ENCODE results near the gene KCNQ2. TPM values are rescaled to one million over a fixed set of nuclear protein-coding genes. Genes with fewer than 3 reads are reported as not detected.
A peak's percentile ranks its signal among the peaks of the same experiment; 100 is the strongest.

KCNQ2 gene
- polyA plus RNA-seq, 3 donors from 2014 or later: 0.73 TPM; not detected in 2

GRCh38 chr20:63409834-63410435, 62.5 kb downstream of the KCNQ2 start:
- no peak overlapping the region for H3K4me3 Mint-ChIP-seq
- no peaks in the 10 kb centered on the region for H3K4me1 Mint-ChIP-seq
- no peaks in the 10 kb centered on the region for H3K9me3 Mint-ChIP-seq
- H3K27ac Mint-ChIP-seq: no peak overlapping the region
- no peak for DNase-seq
- H3K36me3 Mint-ChIP-seq: no peaks in the 10 kb centered on the region
- H3K27me3 Mint-ChIP-seq (ENCODE audit: low read depth in 3 of 3): peaks cover 0 to 2% (median 0%) of the 10 kb centered on the region in 3 donors

- peaks cover 0 to 2% (median 0%) of the 10 kb centered on the region in 3 donors for H3K27me3 Mint-ChIP-seq (ENCODE audit: low read depth in 3 of 3)
- DNase-seq: no peak
- no peaks in the 10 kb centered on the region for H3K36me3 Mint-ChIP-seq
- no peak overlapping the region for H3K4me3 Mint-ChIP-seq
- H3K4me1 Mint-ChIP-seq: no peaks in the 10 kb centered on the region
- no peaks in the 10 kb centered on the region for H3K9me3 Mint-ChIP-seq
- peak overlapping the region in 1 of 6 donors; percentile 46 for H3K27ac Mint-ChIP-seq
These were observed 63.2 kb downstream of the KCNQ2 start for GRCh38 chr20:63409066-63409833.

GRCh38 chr20:63408684-63409046, 63.8 kb downstream of the KCNQ2 start:
- Mint-ChIP-seq H3K9me3 (no peaks in the 10 kb centered on the region), H3K4me3 (no peak overlapping the region)

DNA sequence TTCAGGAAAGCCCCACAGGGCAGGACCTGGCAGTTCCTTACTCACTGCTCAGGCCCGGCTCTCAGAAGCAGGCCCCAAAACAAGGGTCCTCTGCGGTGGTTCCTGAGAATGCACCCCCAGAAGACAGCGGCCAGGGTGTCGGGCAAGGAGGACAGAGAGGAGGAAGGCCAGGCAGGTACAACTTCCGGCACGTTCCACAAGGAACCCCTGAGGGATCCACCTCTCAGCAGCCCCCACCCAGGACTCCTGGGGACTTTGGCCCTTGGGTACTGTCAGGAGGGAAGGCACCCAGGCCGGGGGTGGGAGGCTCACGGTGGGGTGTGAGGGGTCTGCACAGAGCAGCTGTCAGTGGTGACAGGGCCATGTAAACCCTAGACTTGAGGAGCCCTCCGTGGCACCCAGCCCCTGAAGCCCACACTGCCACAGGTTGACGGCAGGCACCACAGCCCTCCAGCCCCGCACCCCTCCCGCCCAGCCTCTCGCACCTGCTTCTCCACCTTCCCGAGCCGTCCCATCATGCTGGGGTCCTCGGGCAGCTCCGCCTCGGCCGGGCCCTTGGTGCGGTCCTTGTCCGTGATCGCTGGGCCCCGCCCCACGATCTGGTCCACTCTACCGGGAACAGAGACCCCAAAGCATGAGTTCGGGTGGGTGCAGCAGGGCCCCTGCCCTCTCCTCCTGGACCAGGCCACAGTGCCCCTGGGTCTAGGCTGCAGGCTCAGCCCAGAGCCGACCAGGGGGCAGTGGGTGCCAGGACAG, 64.3 kb downstream of the KCNQ2 start:
- no peak for DNase-seq
- Mint-ChIP-seq H3K9me3 (no peaks in the 10 kb centered on the region), H3K4me1 (no peaks in the 10 kb centered on the region), H3K4me3 (no peak overlapping the region), H3K27me3 (ENCODE audit: low read depth in 3 of 3) (peaks cover 0 to 2% (median 0%) of the 10 kb centered on the region in 3 donors), H3K27ac (no peak overlapping the region), H3K36me3 (no peaks in the 10 kb centered on the region)

More at GRCh38 chr20:63408684-63409046, 63.8 kb downstream of the KCNQ2 start:
- Mint-ChIP-seq H3K4me1 (no peaks in the 10 kb centered on the region), H3K36me3 (no peaks in the 10 kb centered on the region), H3K27ac (peak overlapping the region in 1 of 6 donors; percentile 46), H3K27me3 (ENCODE audit: low read depth in 3 of 3) (peaks cover 0 to 2% (median 0%) of the 10 kb centered on the region in 3 donors)
- DNase-seq: no peak

DNA sequence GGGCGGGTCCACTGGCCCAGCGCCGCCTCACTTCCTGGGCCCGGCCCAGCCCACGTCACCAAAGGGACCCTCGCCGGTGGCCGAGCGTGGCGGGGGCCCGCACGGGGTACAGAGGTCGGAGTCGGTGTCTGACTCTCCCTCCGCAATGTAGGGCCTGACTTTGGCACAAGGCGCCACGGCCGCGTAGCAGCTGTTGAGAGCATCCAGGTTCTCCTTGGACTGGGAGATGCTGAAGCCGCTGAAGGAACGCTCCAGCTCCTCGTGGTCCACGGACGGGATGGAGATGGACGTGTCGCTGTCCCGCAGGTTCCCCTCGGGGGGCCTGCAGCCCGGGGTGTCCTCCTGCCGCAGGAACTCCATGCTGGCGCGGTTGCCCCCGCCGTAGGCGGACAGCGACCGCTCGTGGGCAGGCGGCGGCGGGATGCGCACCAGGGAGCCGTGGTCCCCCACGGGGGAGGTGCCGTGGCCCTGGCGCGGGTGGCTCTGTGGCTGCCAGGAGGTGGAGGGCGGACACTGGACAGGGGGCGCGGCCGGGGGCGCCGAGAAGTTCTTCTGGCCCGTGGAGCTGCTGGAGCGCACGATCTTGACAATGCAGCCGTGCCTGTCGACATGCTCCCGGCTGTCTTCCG, 65.7 kb downstream of the KCNQ2 start:
- Mint-ChIP-seq H3K4me1 (no peaks in the 10 kb centered on the region), H3K4me3 (no peak overlapping the region), H3K9me3 (no peaks in the 10 kb centered on the region), H3K36me3 (no peaks in the 10 kb centered on the region), H3K27me3 (ENCODE audit: low read depth in 3 of 3) (peaks cover 0 to 2% (median 0%) of the 10 kb centered on the region in 3 donors), H3K27ac (no peak overlapping the region)
- no peak for DNase-seq

DNA sequence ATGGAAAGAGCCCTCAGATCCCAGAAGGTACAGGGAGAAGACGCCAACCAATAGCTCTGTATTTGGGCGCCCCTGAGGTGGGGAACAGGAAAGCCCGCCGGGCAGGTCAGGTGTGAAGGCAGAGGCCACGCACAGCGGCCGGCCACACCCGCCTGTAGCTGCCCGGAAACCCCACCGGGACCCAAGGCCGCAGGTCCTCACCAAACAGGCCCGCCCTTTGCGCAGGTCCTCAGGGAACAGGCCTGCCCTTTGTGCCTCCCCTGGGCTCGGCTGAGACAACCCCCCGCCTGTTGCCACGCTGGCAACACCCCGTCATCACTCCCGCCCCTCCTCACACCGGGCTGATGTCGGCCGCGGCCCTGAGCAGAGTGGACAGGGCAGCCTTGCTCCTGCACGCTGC, 66.4 kb downstream of the KCNQ2 start:
- DNase-seq: no peak
- H3K27ac Mint-ChIP-seq: no peak overlapping the region
- H3K4me3 Mint-ChIP-seq: no peak overlapping the region
- peaks cover 0 to 2% (median 0%) of the 10 kb centered on the region in 3 donors for H3K27me3 Mint-ChIP-seq (ENCODE audit: low read depth in 3 of 3)
- H3K9me3 Mint-ChIP-seq: no peaks in the 10 kb centered on the region
- H3K4me1 Mint-ChIP-seq: no peaks in the 10 kb centered on the region
- no peaks in the 10 kb centered on the region for H3K36me3 Mint-ChIP-seq

DNA sequence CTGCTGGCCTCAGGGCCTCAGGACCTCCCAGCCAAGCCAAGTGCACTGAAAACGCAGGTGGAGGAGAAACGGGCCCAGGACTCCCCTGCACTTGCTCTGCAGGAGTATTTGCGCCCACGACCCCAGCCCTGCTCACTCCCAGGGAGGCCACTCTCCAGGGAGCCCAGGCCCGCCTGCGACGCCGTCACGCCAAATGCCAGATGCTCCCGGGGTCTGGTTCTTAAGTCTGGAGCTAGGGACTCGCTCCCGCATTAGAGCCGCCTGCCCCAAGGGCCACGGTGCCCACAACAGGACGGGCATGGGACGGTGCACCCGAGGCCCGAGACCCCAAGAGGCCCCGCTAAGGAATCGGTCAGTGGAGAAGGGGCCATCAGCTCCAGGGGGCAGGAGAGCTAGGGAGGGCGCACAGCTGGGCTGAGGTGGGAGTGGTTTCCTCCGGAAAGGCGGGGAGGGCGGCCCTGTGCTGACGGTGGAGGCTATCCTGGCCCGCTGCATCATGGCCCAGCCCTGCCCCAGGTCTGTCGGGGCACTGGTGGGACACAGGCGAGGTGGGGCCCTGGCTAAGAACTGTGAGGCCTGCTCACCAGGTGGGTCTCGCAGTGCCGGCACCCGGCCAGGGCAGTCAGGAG, 67.2 kb downstream of the KCNQ2 start:
- no peaks in the 10 kb centered on the region for H3K36me3 Mint-ChIP-seq
- no peaks in the 10 kb centered on the region for H3K9me3 Mint-ChIP-seq
- no peak overlapping the region for H3K4me3 Mint-ChIP-seq
- H3K27me3 Mint-ChIP-seq (ENCODE audit: low read depth in 3 of 3): peaks cover 0 to 2% (median 0%) of the 10 kb centered on the region in 3 donors
- no peak overlapping the region for H3K27ac Mint-ChIP-seq
- no peak for DNase-seq
- H3K4me1 Mint-ChIP-seq: no peaks in the 10 kb centered on the region

DNA sequence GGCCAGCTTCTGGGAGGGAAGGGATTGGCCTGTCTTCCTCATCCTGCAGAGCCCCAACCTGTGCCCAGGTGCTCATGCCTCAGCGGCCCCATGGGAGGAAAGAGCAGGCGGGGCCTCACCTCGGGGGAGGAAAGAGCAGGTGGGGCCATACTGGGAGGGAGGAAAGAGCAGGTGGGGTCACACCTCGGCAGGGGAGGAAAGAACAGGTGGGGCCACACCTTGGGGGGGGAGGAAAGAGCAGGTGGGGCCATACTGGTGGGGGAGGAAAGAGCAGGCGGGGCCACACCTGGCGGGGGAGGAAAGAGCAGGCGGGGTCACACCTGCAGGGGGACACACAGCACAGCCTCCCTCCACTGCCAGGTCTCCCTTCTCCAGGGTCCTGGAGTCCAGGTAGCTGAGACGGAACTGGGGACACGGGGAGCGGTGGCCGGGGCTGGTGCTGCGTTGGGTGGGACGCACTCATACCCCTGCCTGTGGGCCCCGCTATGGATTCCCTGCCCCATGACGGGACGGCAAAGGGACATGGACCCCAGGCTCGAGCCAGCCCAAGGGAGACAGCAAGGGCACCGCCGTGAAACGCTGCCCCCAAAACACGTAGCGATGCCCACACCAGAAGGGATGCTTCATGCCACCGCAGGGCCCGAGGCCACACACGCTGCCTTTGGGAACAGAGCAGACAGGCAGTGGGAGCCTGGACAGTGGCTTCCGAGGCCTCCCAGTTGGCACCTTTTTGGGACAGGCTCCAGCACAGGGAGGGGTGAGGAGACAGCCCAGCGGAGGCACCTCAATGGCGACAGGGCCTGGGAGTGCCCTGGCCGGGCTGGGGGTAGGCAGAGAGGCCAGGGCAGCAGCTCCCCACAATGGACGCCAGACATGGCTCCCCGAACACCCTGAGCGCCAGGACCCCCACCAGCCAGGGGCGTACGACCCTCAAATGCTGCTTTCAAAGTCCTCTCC, 68.0 kb downstream of the KCNQ2 start:
- Mint-ChIP-seq H3K36me3 (no peaks in the 10 kb centered on the region), H3K4me1 (no peaks in the 10 kb centered on the region), H3K27ac (no peak overlapping the region), H3K27me3 (ENCODE audit: low read depth in 3 of 3) (peaks cover 0 to 3% (median 0%) of the 10 kb centered on the region in 3 donors), H3K9me3 (no peaks in the 10 kb centered on the region), H3K4me3 (no peak overlapping the region)
- no peak for DNase-seq

DNA sequence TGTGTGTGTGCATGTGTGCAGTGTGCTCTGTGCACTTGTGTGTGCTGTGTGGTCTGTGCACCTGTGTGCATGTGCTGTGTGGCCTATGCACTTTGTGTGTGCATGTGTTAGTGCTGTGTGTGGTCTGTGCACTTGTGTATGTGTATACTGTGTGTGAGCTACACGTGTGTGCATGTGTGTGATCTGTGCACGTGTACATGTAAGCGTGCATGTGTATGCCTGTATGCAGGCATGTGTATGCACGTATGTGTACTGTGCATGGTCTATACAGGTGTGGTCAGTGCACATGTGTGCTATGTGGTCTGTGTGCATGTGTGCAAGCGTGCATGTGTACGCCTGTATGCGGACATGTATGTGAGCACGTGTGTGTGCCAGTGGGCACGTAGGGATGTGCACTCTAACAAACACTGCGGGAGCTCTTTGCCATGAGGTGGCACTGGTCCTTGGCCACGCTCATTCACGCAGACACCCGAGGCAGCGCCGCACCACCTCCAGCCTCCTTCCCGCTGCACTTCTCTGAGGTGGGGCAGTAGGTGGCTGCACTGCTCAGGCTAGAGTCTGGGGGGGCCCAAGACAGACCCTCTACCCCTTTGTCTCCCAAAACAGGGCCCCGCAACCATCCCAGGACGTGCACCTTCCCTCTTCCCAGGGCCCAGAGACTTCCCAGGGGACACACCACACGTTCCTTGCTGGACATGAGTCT, 68.9 kb downstream of the KCNQ2 start:
- H3K4me1 Mint-ChIP-seq: no peaks in the 10 kb centered on the region
- no peak overlapping the region for H3K27ac Mint-ChIP-seq
- no peaks in the 10 kb centered on the region for H3K9me3 Mint-ChIP-seq
- H3K27me3 Mint-ChIP-seq (ENCODE audit: low read depth in 3 of 3): peaks cover 0 to 2% (median 0%) of the 10 kb centered on the region in 3 donors
- DNase-seq: no peak
- H3K36me3 Mint-ChIP-seq: no peaks in the 10 kb centered on the region
- H3K4me3 Mint-ChIP-seq: no peak overlapping the region

- Mint-ChIP-seq H3K36me3 (no peaks in the 10 kb centered on the region), H3K9me3 (no peaks in the 10 kb centered on the region), H3K27me3 (ENCODE audit: low read depth in 3 of 3) (peaks cover 0 to 2% (median 0%) of the 10 kb centered on the region in 3 donors), H3K27ac (no peak overlapping the region), H3K4me1 (no peaks in the 10 kb centered on the region), H3K4me3 (no peak overlapping the region)
- no peak for DNase-seq
These were observed 69.6 kb downstream of the KCNQ2 start for GRCh38 chr20:63402860-63403220.

DNA sequence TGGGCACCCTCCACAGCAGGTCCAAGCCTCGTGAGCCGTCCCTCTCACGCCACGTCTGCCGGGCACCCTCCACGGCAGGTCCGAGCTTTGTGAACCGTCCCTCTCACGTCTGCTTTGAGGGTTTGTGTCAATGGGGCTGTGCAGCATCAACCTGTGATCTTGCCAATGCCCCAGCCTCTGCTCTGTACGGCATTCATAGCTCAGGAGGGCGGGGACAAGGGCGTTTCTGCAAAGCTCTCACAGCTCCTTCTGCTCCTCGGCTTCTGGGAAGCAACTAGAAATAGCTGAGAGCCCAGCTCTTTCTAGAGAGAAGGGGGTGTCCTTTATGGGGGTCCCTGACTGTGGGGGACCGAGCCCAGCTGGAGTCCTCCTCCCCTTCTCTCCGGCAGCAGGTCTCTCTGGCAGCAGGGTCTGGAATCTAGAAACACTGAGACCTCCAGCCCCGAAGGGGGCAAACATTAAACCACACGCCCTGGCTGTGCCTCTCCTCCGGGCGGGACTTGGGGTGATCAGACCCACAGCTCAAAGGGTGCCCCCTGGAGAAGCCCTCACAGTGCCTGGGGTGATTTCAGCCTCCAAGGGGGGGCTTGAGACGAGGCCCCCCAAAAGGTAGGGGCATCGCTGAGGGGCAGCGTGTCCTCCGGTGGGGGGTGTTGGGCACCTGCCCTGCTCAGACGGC, 70.1 kb downstream of the KCNQ2 start:
- no peak for DNase-seq
- peaks cover 0 to 2% (median 0%) of the 10 kb centered on the region in 3 donors for H3K27me3 Mint-ChIP-seq (ENCODE audit: low read depth in 3 of 3)
- no peak overlapping the region for H3K27ac Mint-ChIP-seq
- H3K4me1 Mint-ChIP-seq: no peaks in the 10 kb centered on the region
- H3K9me3 Mint-ChIP-seq: no peaks in the 10 kb centered on the region
- H3K4me3 Mint-ChIP-seq: no peak overlapping the region
- H3K36me3 Mint-ChIP-seq: no peaks in the 10 kb centered on the region
